MM.1S (cell line): ENCODE data around the gene LIMS2.

ENCODE experiments used
- DNase-seq: peaks from one replicate; pipeline ENCODE4 v3.0.0-alpha.2; 2015
- H2AFZ ChIP-seq: fragments of 300-600 bp; sonication (generic); 2 replicates; pipeline ENCODE4 v1.6.0; 2016; ENCODE audit warnings: antibody characterized with exemption, low read length
- H3F3A ChIP-seq: fragments of 300-600 bp; sonication (generic); 2 replicates; pipeline ENCODE4 v1.6.1; 2016; ENCODE audit warnings: mild to moderate bottlenecking, antibody characterized with exemption, low read length, moderate library complexity, mixed read lengths; ENCODE audit not compliant: insufficient read depth
- H3K27ac ChIP-seq: fragments of 300-600 bp; sonication (generic); 2 replicates; pipeline ENCODE4 v1.5.1; 2016; ENCODE audit warnings: mild to moderate bottlenecking, low read length
- H3K27me3 ChIP-seq: fragments of 300-600 bp; sonication (generic); replicated peaks from 2 replicates; pipeline ENCODE4 v1.6.0; 2016; ENCODE audit warnings: low read length; ENCODE audit not compliant: insufficient read depth
- H3K36me3 ChIP-seq: fragments of 300-600 bp; sonication (generic); replicated peaks from 2 replicates; pipeline ENCODE4 v1.6.1; 2016; ENCODE audit warnings: mild to moderate bottlenecking, low read length, mixed read lengths; ENCODE audit not compliant: insufficient read depth
- H3K4me1 ChIP-seq: fragments of 300-600 bp; sonication (generic); 2 replicates; pipeline ENCODE4 v1.6.1; 2016; ENCODE audit warnings: low read length, mixed read lengths
- H3K4me2 ChIP-seq: fragments of 300-600 bp; sonication (generic); 2 replicates; pipeline ENCODE4 v1.6.0; 2016; ENCODE audit warnings: low read depth, low read length
- H3K4me3 ChIP-seq: fragments of 300-600 bp; sonication (generic); 2 replicates; pipeline ENCODE4 v1.5.1; 2016; ENCODE audit warnings: low read length, mixed read lengths
- H3K79me2 ChIP-seq: fragments of 300-600 bp; sonication (generic); 2 replicates; pipeline ENCODE4 v1.6.1; 2016; ENCODE audit warnings: mixed run types, low read length, mixed read lengths
- H3K9ac ChIP-seq: fragments of 300-600 bp; sonication (generic); 2 replicates; pipeline ENCODE4 v1.6.1; 2016; ENCODE audit warnings: low read length, mixed read lengths
- H3K9me2 ChIP-seq: fragments of 300-600 bp; sonication (generic); replicated peaks from 2 replicates; pipeline ENCODE4 v1.6.1; 2016; ENCODE audit warnings: mild to moderate bottlenecking, low read length, mixed read lengths; ENCODE audit not compliant: insufficient read depth
- H3K9me3 ChIP-seq: fragments of 300-600 bp; sonication (generic); replicated peaks from 2 replicates; pipeline ENCODE4 v1.6.1; 2016; ENCODE audit warnings: mild to moderate bottlenecking, low read length, mixed read lengths; ENCODE audit not compliant: insufficient read depth
- H4K20me1 ChIP-seq: fragments of 300-600 bp; sonication (generic); 2 replicates; pipeline ENCODE4 v1.6.1; 2016; ENCODE audit warnings: mild to moderate bottlenecking, low read length, moderate library complexity, mixed read lengths; ENCODE audit not compliant: insufficient read depth
- EZH2 ChIP-seq: fragments of 300-600 bp; sonication (generic); optimal IDR thresholded peaks from 2 replicates; pipeline ENCODE3; 2017; ENCODE audit warnings: low read depth, mild to moderate bottlenecking, antibody characterized with exemption, low read length, mixed read lengths
- EZH2phosphoT487 ChIP-seq: fragments of 300-600 bp; sonication (generic); IDR thresholded peaks from 2 replicates; pipeline ENCODE4 v1.6.1; 2018; ENCODE audit warnings: antibody characterized with exemption, low read length
- TF ChIP-seq, protein P1 (sequence below): fragments of 300-600 bp; sonication (generic); IDR thresholded peaks from 2 replicates; pipeline ENCODE4 v1.5.1; 2016; ENCODE audit warnings: antibody characterized with exemption, low read length, mixed read lengths

LIMS2 gene

DNA sequence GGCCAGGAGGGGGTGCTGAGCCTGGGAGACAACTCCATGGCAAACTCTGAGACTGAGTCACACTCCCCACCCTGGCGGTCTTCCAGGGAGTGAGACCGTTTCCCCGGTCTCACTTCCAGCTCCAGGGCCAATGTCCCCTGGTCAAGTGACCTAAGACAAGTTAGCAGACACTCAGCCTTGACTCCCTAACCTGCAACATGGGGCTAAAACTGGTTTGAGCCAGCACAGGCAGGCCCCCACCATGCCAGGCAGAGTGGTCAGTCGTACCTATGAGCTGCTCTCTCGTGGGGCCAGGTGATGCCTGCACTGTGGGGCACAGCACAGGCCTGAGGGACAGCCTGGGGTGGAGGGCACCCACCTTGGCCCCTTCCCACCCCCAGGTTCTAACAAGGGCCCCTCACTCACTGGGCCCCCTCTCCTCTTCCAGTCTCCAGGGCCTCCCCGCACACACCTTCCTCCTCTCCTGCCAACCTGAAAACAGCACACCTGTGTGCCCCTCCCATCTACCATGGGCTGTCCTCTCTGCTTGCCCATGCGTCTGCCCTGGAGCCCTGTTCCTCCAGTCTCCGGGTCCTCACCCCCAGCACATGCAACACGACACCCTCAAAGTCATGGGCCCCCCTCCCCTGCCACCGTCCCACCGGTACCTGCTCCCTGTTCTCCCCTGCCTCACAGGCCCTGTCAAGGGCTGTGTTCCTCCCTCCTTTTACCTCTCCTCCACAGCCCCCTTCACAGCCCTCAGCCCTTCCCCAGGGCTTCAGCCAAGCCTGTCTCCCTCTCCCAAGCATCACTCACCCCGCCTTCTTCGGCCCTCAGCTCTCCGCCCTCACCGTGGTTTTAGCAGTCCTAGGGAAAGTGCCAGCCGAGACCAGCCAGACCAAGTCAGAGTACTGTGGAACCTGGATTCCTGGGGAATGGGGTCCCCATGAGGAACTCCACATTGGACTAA is 27.8 kb downstream of the LIMS2 start:
- Histone ChIP-seq H3K4me3 (no peak overlapping the region), H3K27ac (no peak overlapping the region), H3K36me3 (no peaks in the 10 kb centered on the region), H3K9me3 (no peaks in the 10 kb centered on the region), H3K4me2 (no peak overlapping the region), H4K20me1 (no peaks in the 10 kb centered on the region), H2AFZ (no peak overlapping the region), H3K27me3 (peaks cover 32% of the 10 kb centered on the region), H3K9ac (no peak overlapping the region), H3K79me2 (no peaks in the 10 kb centered on the region), H3F3A (no peaks in the 10 kb centered on the region), H3K4me1 (no peaks in the 10 kb centered on the region), H3K9me2 (no peaks in the 10 kb centered on the region)
- TF ChIP-seq EZH2phosphoT487 = no peak
- TF ChIP-seq, protein P1, sequence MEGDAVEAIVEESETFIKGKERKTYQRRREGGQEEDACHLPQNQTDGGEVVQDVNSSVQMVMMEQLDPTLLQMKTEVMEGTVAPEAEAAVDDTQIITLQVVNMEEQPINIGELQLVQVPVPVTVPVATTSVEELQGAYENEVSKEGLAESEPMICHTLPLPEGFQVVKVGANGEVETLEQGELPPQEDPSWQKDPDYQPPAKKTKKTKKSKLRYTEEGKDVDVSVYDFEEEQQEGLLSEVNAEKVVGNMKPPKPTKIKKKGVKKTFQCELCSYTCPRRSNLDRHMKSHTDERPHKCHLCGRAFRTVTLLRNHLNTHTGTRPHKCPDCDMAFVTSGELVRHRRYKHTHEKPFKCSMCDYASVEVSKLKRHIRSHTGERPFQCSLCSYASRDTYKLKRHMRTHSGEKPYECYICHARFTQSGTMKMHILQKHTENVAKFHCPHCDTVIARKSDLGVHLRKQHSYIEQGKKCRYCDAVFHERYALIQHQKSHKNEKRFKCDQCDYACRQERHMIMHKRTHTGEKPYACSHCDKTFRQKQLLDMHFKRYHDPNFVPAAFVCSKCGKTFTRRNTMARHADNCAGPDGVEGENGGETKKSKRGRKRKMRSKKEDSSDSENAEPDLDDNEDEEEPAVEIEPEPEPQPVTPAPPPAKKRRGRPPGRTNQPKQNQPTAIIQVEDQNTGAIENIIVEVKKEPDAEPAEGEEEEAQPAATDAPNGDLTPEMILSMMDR = no peak
- TF ChIP-seq EZH2 = no peak
- DNase-seq = no peak

DNA sequence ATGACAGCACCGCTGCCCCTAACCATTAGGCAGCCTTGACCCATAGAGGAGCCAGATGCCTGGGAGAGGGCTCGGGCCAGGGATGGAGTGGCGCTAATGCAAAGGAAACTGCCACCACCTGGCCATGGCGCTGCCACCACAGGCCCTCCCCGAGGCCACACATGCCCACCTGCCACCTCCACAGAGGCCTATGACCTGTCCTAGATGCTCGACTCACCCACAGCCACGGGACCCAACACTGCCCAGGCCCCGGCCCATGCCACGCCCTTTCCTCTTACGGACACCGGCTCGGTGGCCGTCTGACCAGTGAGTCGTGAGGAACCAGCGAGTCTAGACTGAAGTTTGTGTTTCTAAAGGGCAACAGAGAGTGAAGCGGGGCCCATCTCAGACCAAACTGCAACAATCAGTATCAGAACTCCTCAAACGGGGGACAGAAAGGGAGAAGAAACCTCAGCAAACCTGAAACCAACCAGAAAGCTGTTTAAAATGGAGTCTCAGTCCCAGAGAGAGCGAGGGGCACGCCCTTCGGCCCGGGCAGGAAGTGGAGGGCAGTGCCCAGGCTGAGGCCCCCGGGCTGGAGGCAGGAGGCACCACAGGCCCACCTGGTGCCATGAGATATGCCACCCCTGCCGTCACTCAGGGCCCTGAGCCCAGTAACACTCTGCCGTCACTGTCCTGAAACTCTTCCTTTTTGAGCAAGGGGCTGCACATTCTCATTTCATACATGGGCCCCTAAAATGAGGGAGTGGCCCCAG is 28.7 kb downstream of the LIMS2 start:
- no peaks in the 10 kb centered on the region for H3F3A ChIP-seq
- no peak for DNase-seq
- H3K9me3 ChIP-seq = no peaks in the 10 kb centered on the region
- H3K79me2 ChIP-seq = no peaks in the 10 kb centered on the region
- no peak overlapping the region for H3K4me3 ChIP-seq
- H3K9ac ChIP-seq = no peak overlapping the region
- TF ChIP-seq, protein P1 = no peak
- TF ChIP-seq EZH2 = no peak
- H3K27me3 ChIP-seq = peaks cover 25% of the 10 kb centered on the region
- no peak overlapping the region for H2AFZ ChIP-seq
- no peaks in the 10 kb centered on the region for H3K4me1 ChIP-seq
- no peaks in the 10 kb centered on the region for H4K20me1 ChIP-seq
- no peak overlapping the region for H3K27ac ChIP-seq
- no peaks in the 10 kb centered on the region for H3K9me2 ChIP-seq
- H3K36me3 ChIP-seq = no peaks in the 10 kb centered on the region
- H3K4me2 ChIP-seq = no peak overlapping the region

DNA sequence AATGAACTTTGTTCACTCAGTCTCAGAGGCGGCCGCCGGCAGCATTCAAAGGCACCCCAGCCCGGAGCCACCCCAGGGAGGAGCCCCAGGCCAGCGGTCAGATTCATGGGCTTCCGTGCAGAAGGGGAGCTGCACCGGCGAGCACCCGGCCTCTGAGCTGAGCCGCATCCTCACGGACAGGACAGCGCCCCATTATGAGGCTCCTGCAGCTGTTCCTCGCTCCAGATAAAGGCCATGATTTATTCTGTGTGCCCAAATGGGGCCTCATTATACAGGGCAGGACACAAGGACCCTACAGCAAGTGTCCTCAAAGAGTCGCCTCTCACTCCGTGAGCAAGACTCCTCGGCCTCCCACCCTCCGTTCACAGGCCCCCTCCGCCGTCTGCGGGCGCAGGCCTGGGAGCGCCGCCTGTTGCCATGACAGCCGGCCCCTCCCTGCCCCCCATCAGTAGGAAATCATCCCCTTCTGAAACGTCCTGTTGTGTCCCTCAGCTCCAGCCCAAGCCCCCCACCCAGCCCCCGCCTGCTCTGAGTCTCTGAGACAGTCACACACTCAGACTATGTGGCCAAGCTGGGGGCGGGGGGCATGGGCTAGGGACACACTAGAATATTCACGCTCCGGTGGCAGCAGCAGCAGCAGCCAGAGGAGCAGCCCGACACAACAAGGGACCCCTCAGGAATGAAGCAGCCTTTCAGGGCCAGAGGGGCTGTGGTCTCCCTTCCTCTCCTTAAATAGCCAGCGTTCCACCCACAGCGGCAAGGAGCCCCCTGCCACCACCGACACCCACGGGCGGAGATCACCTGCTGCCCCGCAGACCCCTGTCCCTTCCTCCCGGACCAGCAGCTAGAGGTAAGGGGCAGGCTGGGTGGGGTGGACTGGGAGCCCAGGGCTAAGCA is 29.7 kb downstream of the LIMS2 start, which contains the start of gene GPR17:
GPR17 (plus strand) TSS at position 759 of the 897 bp plus-strand sequence. CDS start 4,583 bp downstream, outside the sequence.
- Histone ChIP-seq H2AFZ (no peak within 1 kb of the TSS), H3K27me3 (peaks cover 15% of the 10 kb centered on the region; the same call in 1 of the 2 replicates), H3F3A (no peaks in the 10 kb centered on the region), H3K9ac (no peak within 1 kb of the TSS), H3K4me3 (no peak within 1 kb of the TSS), H3K36me3 (no peaks in the 10 kb centered on the region), H3K9me2 (no peaks in the 10 kb centered on the region), H4K20me1 (no peaks in the 10 kb centered on the region), H3K4me2 (no peak within 1 kb of the TSS), H3K79me2 (no peaks in the 10 kb centered on the region), H3K4me1 (no peaks in the 10 kb centered on the region), H3K27ac (no peak within 1 kb of the TSS), H3K9me3 (no peaks in the 10 kb centered on the region)
- TF ChIP-seq EZH2 (no peak), EZH2phosphoT487 (no peak)
- TF ChIP-seq, protein P1 = no peak
- no peak for DNase-seq
